Hepatocyte (in vitro differentiated cells): Measurements from ENCODE around the gene SLC6A2. TPM values are rescaled to one million over a fixed set of nuclear protein-coding genes. Genes with fewer than 3 reads are reported as not detected.
"Not testable (repeated sequence)": the region's sequence is repeated elsewhere in the genome, so short reads cannot be mapped to it uniquely, and the experiment has no call there.

ENCODE experiments used
- DNase-seq: peaks from one replicate; pipeline ENCODE4 v3.0.0-alpha.2; 2016; ENCODE audit warnings: low spot score
- H2AFZ ChIP-seq: fragments of 200-600 bp; sonication (generic); 2 replicates; pipeline ENCODE4 v1.6.0; 2016; ENCODE audit warnings: antibody characterized with exemption, mild to moderate bottlenecking
- H3K27ac ChIP-seq: fragments of 200-600 bp; sonication (generic); 2 replicates; pipeline ENCODE4 v1.5.1; 2016; ENCODE audit warnings: mild to moderate bottlenecking
- H3K27me3 ChIP-seq: fragments of 200-600 bp; sonication (generic); 2 replicates; pipeline ENCODE4 v1.6.1; 2016
- H3K36me3 ChIP-seq: fragments of 200-600 bp; sonication (generic); replicated peaks from 2 replicates; pipeline ENCODE4 v1.5.1; 2016; ENCODE audit warnings: low read depth; ENCODE audit not compliant: insufficient read depth
- H3K4me1 ChIP-seq: fragments of 200-600 bp; sonication (generic); 2 replicates; pipeline ENCODE4 v1.5.1; 2016; ENCODE audit warnings: mild to moderate bottlenecking, moderate library complexity; ENCODE audit not compliant: insufficient read depth
- H3K4me2 ChIP-seq: fragments of 200-600 bp; sonication (generic); 2 replicates; pipeline ENCODE4 v1.6.0; 2016
- H3K4me3 ChIP-seq: fragments of 200-600 bp; sonication (generic); 2 replicates; pipeline ENCODE4 v1.5.1; 2016; ENCODE audit warnings: mild to moderate bottlenecking
- H3K79me2 ChIP-seq: fragments of 200-600 bp; sonication (generic); 2 replicates; pipeline ENCODE4 v1.6.0; 2017; ENCODE audit warnings: mild to moderate bottlenecking
- H3K9me2 ChIP-seq: fragments of 200-600 bp; sonication (generic); replicated peaks from 2 replicates; pipeline ENCODE4 v1.6.0; 2017; ENCODE audit warnings: mild to moderate bottlenecking; ENCODE audit not compliant: insufficient read depth
- H3K9me3 ChIP-seq: fragments of 200-600 bp; sonication (generic); 2 replicates; pipeline ENCODE4 v1.5.1; 2016; ENCODE audit warnings: low read depth, mild to moderate bottlenecking
- H4K20me1 ChIP-seq: fragments of 200-600 bp; sonication (generic); 2 replicates; pipeline ENCODE4 v1.6.0; 2016; ENCODE audit warnings: mild to moderate bottlenecking; ENCODE audit not compliant: insufficient read depth, poor library complexity, severe bottlenecking
- CTCF ChIP-seq: fragments of 200-600 bp; sonication (generic); IDR thresholded peaks from 2 replicates; pipeline ENCODE4 v1.5.1; 2016; ENCODE audit warnings: antibody characterized with exemption, mild to moderate bottlenecking; ENCODE audit not compliant: poor library complexity
- EZH2 ChIP-seq: fragments of 200-600 bp; sonication (generic); IDR thresholded peaks from 2 replicates; pipeline ENCODE4 v1.6.1; 2016; ENCODE audit warnings: antibody characterized with exemption, mild to moderate bottlenecking, borderline replicate concordance
- EZH2phosphoT487 ChIP-seq: fragments of 200-600 bp; sonication (generic); IDR thresholded peaks from one replicate; pipeline ENCODE4 v1.6.1; 2018; ENCODE audit warnings: antibody characterized with exemption, mild to moderate bottlenecking, low read depth, moderate library complexity; ENCODE audit not compliant: unreplicated experiment, severe bottlenecking
- WGBS: methylation state at CpG from one replicate; pipeline ENCODE4 v1.1.6; 2016; ENCODE audit warnings: low lambda C conversion rate; ENCODE audit errors: missing lambda C conversion rate; 5-methylcytosine and 5-hydroxymethylcytosine counted together
- polyA plus RNA-seq: library from polyadenylated mRNA; unstranded; fragments of >200 nt; fragmentation: Nextera tagmentation; extraction: Ambion mirVana; gene quantifications from 2 replicates; pipeline ENCODE4 v1.2.1, GENCODE V29; 2016
- total RNA-seq: library from RNA; depleted of rRNA; stranded (reverse); fragments of >200 nt; gene quantifications from 2 replicates; pipeline ENCODE4 v1.2.3, GENCODE V29; 2014

SLC6A2 gene
- total and polyA plus RNA-seq, 2 experiments from 2014 or later = 0.20 to 0.28 TPM

DNA sequence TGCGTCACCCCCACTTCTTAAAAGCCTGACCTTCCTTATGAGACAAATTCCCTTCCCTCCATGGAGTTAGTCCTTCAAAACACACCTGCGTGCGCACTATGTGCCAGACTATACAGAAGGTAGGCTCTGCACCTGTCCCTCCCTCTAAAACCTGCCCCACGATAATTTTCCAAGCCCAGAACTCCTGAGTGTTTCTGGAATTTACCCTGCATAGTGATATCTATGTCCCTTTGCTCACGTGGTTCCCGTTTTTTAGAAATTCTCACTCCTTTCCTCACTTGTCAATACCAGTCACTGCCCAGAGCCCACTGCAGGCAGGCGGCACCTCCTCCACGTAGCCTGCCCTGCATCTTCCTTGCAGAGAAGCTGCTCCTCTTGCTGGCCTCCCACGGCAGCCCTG, 82.2 kb downstream of the SLC6A2 start:
- no peak for TF ChIP-seq EZH2
- TF ChIP-seq EZH2phosphoT487 = no peak
- TF ChIP-seq CTCF = no peak
- peaks cover 9% of the 10 kb centered on the region for H3K27me3 ChIP-seq
- H3K27ac ChIP-seq = no peak overlapping the region

DNA sequence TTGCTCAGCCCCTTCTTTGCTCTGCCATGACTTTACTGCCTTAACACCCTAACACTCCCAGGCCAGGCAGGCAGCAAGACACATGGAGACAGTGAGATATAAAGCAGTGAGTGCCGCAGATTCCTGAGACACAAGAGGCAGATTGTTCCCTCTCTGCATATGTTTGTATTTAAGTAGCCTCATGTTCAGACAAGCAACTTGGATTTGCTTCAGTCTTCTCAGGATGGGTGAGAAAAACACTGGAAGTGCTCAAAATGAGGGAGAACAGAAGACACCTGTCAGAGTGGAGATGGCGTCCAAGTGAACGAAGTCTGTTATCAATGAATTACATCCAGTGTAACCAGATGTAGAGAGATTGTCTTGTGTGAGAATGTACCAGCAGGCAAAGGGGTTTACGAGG, 90.3 kb downstream of the SLC6A2 start:
- H3K9me3 ChIP-seq = no peaks in the 10 kb centered on the region
- peaks cover 6% of the 10 kb centered on the region for H3K27me3 ChIP-seq
- H3K36me3 ChIP-seq = no peaks in the 10 kb centered on the region
- DNase-seq = no peak
- TF ChIP-seq CTCF (no peak), EZH2 (no peak), EZH2phosphoT487 (no peak)
- no peak overlapping the region for H2AFZ ChIP-seq
- no peak overlapping the region for H3K27ac ChIP-seq
- no peaks in the 10 kb centered on the region for H3K4me1 ChIP-seq
- H3K4me3 ChIP-seq = no peak overlapping the region
- WGBS = 62% methylated on average over 4 of the region's 4 CpGs
- H3K9me2 ChIP-seq = no peaks in the 10 kb centered on the region
- no peaks in the 10 kb centered on the region for H4K20me1 ChIP-seq
- no peaks in the 10 kb centered on the region for H3K79me2 ChIP-seq
- no peak overlapping the region for H3K4me2 ChIP-seq

More for the DNA sequence above, 82.2 kb downstream of the SLC6A2 start:
- H3K4me2 ChIP-seq = no peak overlapping the region
- H2AFZ ChIP-seq = no peak overlapping the region
- no peaks in the 10 kb centered on the region for H3K36me3 ChIP-seq
- H3K9me3 ChIP-seq = no peaks in the 10 kb centered on the region
- DNase-seq = no peak
- WGBS = 92% methylated on average over 9 of the region's 9 CpGs
- H3K4me1 ChIP-seq = no peaks in the 10 kb centered on the region
- H4K20me1 ChIP-seq = no peaks in the 10 kb centered on the region
- no peaks in the 10 kb centered on the region for H3K79me2 ChIP-seq
- H3K4me3 ChIP-seq = no peak overlapping the region
- H3K9me2 ChIP-seq = no peaks in the 10 kb centered on the region

GRCh38 chr16:55747785-55748184, 92.0 kb downstream of the SLC6A2 start:
- 85% methylated on average over 4 of the region's 4 CpGs for WGBS
- Histone ChIP-seq H3K27me3 (peaks cover 6% of the 10 kb centered on the region), H3K79me2 (no peaks in the 10 kb centered on the region), H3K4me1 (no peaks in the 10 kb centered on the region), H4K20me1 (no peaks in the 10 kb centered on the region), H3K36me3 (no peaks in the 10 kb centered on the region), H3K4me3 (no peak overlapping the region), H3K9me3 (no peaks in the 10 kb centered on the region), H3K27ac (no peak overlapping the region), H3K9me2 (no peaks in the 10 kb centered on the region), H2AFZ (no peak overlapping the region), H3K4me2 (no peak overlapping the region)
- DNase-seq = no peak
- TF ChIP-seq EZH2 (no peak), EZH2phosphoT487 (no peak), CTCF (no peak)

- WGBS = 65% methylated on average over 5 of the region's 5 CpGs
- not testable (repeated sequence) for H4K20me1 ChIP-seq, H3K36me3 ChIP-seq, H3K4me1 ChIP-seq, H3K27me3 ChIP-seq, H3K4me2 ChIP-seq, H3K9me3 ChIP-seq, H3K4me3 ChIP-seq, H3K27ac ChIP-seq, H3K79me2 ChIP-seq, H2AFZ ChIP-seq, H3K9me2 ChIP-seq, DNase-seq
These were observed 96.8 kb downstream of the SLC6A2 start for GRCh38 chr16:55752465-55753144.

- not testable (repeated sequence) for H3K27me3 ChIP-seq, DNase-seq, H3K4me1 ChIP-seq, H3K9me3 ChIP-seq, H3K4me3 ChIP-seq, H2AFZ ChIP-seq, H3K36me3 ChIP-seq, H3K4me2 ChIP-seq, H3K79me2 ChIP-seq, H4K20me1 ChIP-seq, H3K9me2 ChIP-seq
- 71% methylated on average over 4 of the region's 4 CpGs for WGBS
- peak overlapping the region; percentile 27 for H3K27ac ChIP-seq
These were observed 97.4 kb downstream of the SLC6A2 start for GRCh38 chr16:55753145-55753631.
